H1 (cell line): ENCODE data around the gene ASTL. TPM values are rescaled to one million over a fixed set of nuclear protein-coding genes. Genes with fewer than 3 reads are reported as not detected.

Experiments
- CTCF ChIA-PET: fragments of 300-600 bp; sonication (Branson Sonifier 250); formaldehyde crosslinking; loops from one replicate; lab custom pipeline; 2021; ENCODE audit not compliant: partially characterized antibody; lab: Charles Lee
- POLR2A ChIA-PET: fragments of 300-600 bp; sonication (Branson Sonifier 250); formaldehyde crosslinking; loops from one replicate; lab custom pipeline; 2021; ENCODE audit warnings: inconsistent platforms; ENCODE audit not compliant: partially characterized antibody; lab: Charles Lee
- DNase-seq, 2 experiments: peaks; one replicate each; pipeline versions ENCODE4 v3.0.0 to v3.0.0-alpha.2; 2010 to 2022; ENCODE audit warnings: low spot score in 2 of 2, low read depth in 1 of 2, mixed read lengths in 1 of 2
- FAIRE-seq: peaks from 2 replicates; lab custom pipeline; 2011; peaks lifted over from hg19 to GRCh38; lab: Jason Lieb, UNC
- H2AFZ ChIP-seq: 2 replicates; pipeline ENCODE4 v1.8.1; 2012; ENCODE audit warnings: low read length, inconsistent platforms
- H2AK5ac ChIP-seq: 2 replicates; pipeline ENCODE4 v1.6.1; 2013; ENCODE audit warnings: low read depth, low read length
- H2BK120ac ChIP-seq: replicated peaks from 2 replicates; pipeline ENCODE3; 2013; ENCODE audit warnings: low read depth, low read length, inconsistent platforms
- H2BK12ac ChIP-seq: 2 replicates; pipeline ENCODE4 v1.6.1; 2013; ENCODE audit warnings: low read depth, low read length
- H2BK15ac ChIP-seq: 2 replicates; pipeline ENCODE4 v1.6.1; 2013; ENCODE audit warnings: low read length
- H2BK20ac ChIP-seq: 2 replicates; pipeline ENCODE4 v1.6.1; 2013; ENCODE audit warnings: low read length
- H2BK5ac ChIP-seq: 2 replicates; pipeline ENCODE4 v1.6.1; 2013; ENCODE audit warnings: low read depth, low read length
- H3K14ac ChIP-seq: 2 replicates; pipeline ENCODE4 v1.6.1; 2013; ENCODE audit warnings: inconsistent platforms; ENCODE audit not compliant: insufficient read length
- H3K18ac ChIP-seq: 2 replicates; pipeline ENCODE4 v1.6.1; 2013; ENCODE audit warnings: low read length; ENCODE audit errors: extremely low read depth
- H3K23ac ChIP-seq: 2 replicates; pipeline ENCODE4 v1.6.1; 2013; ENCODE audit warnings: inconsistent platforms; ENCODE audit not compliant: insufficient read length
- H3K23me2 ChIP-seq: 2 replicates; pipeline ENCODE4 v1.6.1; 2013; ENCODE audit warnings: low read depth, low read length
- H3K27ac ChIP-seq: 2 replicates; pipeline ENCODE4 v1.6.1; 2011; ENCODE audit warnings: low read depth, low read length, inconsistent platforms
- H3K27me3 ChIP-seq, 4 experiments: replicated peaks in 1 of 4; 1 replicate in 1 of 4; 2 replicates in 3 of 4; pipeline versions ENCODE4 v1.6.1 to v1.8.1; 2011 to 2013; ENCODE audit warnings: low read length in 3 of 4, mild to moderate bottlenecking in 3 of 4, inconsistent platforms in 2 of 4, mixed read lengths in 2 of 4, moderate library complexity in 1 of 4; ENCODE audit not compliant: control insufficient read depth in 3 of 4, insufficient read depth in 3 of 4; ENCODE audit errors: extremely low read depth in 1 of 4
- H3K36me3 ChIP-seq, 4 experiments: 2 replicates each; pipeline versions ENCODE4 v1.6.1 to v1.8.1; 2011 to 2013; ENCODE audit warnings: mild to moderate bottlenecking in 4 of 4, low read length in 3 of 4, moderate library complexity in 2 of 4, control low read depth in 1 of 4, inconsistent platforms in 1 of 4; ENCODE audit not compliant: insufficient read depth in 4 of 4, control insufficient read depth in 2 of 4
- H3K4ac ChIP-seq: replicated peaks from 2 replicates; pipeline ENCODE3; 2013; ENCODE audit warnings: low read length, low read depth, mixed read lengths, inconsistent platforms; ENCODE audit not compliant: insufficient read length
- H3K4me1 ChIP-seq, 4 experiments: replicated peaks in 1 of 4; 1 replicate in 1 of 4; 2 replicates in 3 of 4; pipeline versions ENCODE4 v1.6.1 to v1.8.1; 2011 to 2013; ENCODE audit warnings: low read length in 3 of 4, inconsistent platforms in 2 of 4, mixed read lengths in 1 of 4; ENCODE audit not compliant: insufficient read depth in 4 of 4, control insufficient read depth in 3 of 4
- H3K4me2 ChIP-seq, 2 experiments: 2 replicates each; pipeline versions ENCODE4 v1.6.1 to v1.8.1; 2011 to 2013; ENCODE audit warnings: low read depth in 2 of 2, low read length in 2 of 2, control low read depth in 1 of 2, inconsistent platforms in 1 of 2, mild to moderate bottlenecking in 1 of 2; ENCODE audit not compliant: insufficient read depth in 1 of 2
- H3K4me3 ChIP-seq, 4 experiments: fragments of 200-600, 300-600 bp in 1 of 4; sonication (generic), shearing (Covaris generic), sonication (Bioruptor Twin) in 1 of 4; 2 replicates each; pipeline versions ENCODE4 v1.5.1 to v1.8.1; 2011 to 2016; ENCODE audit warnings: low read length in 4 of 4, low read depth in 3 of 4, control low read depth in 2 of 4, inconsistent platforms in 2 of 4, mild to moderate bottlenecking in 2 of 4, mixed read lengths in 1 of 4, moderate library complexity in 1 of 4; ENCODE audit not compliant: insufficient read depth in 2 of 4; ENCODE audit errors: extremely low read depth in 1 of 4
- H3K56ac ChIP-seq: replicated peaks from 2 replicates; pipeline ENCODE3; 2013; ENCODE audit warnings: low read depth, mild to moderate bottlenecking, mixed read lengths, low read length, inconsistent platforms; ENCODE audit not compliant: insufficient read length
- H3K79me1 ChIP-seq: 2 replicates; pipeline ENCODE4 v1.6.1; 2013; ENCODE audit warnings: low read depth, low read length, control low read depth
- H3K79me2 ChIP-seq, 2 experiments: 2 replicates each; pipeline versions ENCODE4 v1.6.1 to v1.8.1; 2012 to 2013; ENCODE audit warnings: low read length in 2 of 2, mild to moderate bottlenecking in 2 of 2, inconsistent platforms in 1 of 2; ENCODE audit not compliant: insufficient read depth in 2 of 2, control insufficient read depth in 1 of 2
- H3K9ac ChIP-seq, 4 experiments: replicated peaks in 1 of 4; 1 replicate in 1 of 4; 2 replicates in 3 of 4; pipeline versions ENCODE4 v1.6.1 to v1.8.1; 2011 to 2013; ENCODE audit warnings: low read depth in 3 of 4, low read length in 3 of 4, control low read depth in 2 of 4, mild to moderate bottlenecking in 2 of 4, moderate library complexity in 2 of 4, inconsistent platforms in 1 of 4; ENCODE audit errors: extremely low read depth in 1 of 4
- H3K9me3 ChIP-seq, 2 experiments: 2 replicates each; pipeline versions ENCODE4 v1.6.1 to v1.8.1; 2012 to 2013; ENCODE audit warnings: mild to moderate bottlenecking in 2 of 2, moderate library complexity in 2 of 2, control low read depth in 1 of 2, inconsistent platforms in 1 of 2, low read depth in 1 of 2, low read length in 1 of 2, mixed read lengths in 1 of 2; ENCODE audit not compliant: insufficient read depth in 2 of 2
- H4K20me1 ChIP-seq, 2 experiments: replicated peaks in 1 of 2; 2 replicates each; pipeline versions ENCODE3 to v1.8.1; 2011 to 2013; ENCODE audit warnings: inconsistent platforms in 2 of 2, low read length in 2 of 2, mild to moderate bottlenecking in 1 of 2; ENCODE audit not compliant: insufficient read depth in 2 of 2, control insufficient read depth in 1 of 2
- H4K5ac ChIP-seq: 2 replicates; pipeline ENCODE4 v1.6.1; 2013; ENCODE audit warnings: low read length, low read depth, mixed read lengths, inconsistent platforms; ENCODE audit not compliant: insufficient read length
- H4K8ac ChIP-seq: 2 replicates; pipeline ENCODE4 v1.8.0; 2013; ENCODE audit warnings: mild to moderate bottlenecking, moderate library complexity, low read length, inconsistent platforms; ENCODE audit not compliant: insufficient read depth; ENCODE audit errors: extremely low read depth
- H4K91ac ChIP-seq: replicated peaks from 2 replicates; pipeline ENCODE3; 2013; ENCODE audit warnings: low read length, mixed read lengths, inconsistent platforms; ENCODE audit not compliant: insufficient read length
- GABPA ChIP-seq: IDR thresholded peaks from 2 replicates; pipeline ENCODE4 v1.6.1; 2011; ENCODE audit warnings: mild to moderate bottlenecking, low read length, moderate library complexity, borderline replicate concordance; ENCODE audit not compliant: insufficient read depth
- HDAC2 ChIP-seq, 2 experiments: fragments of 300-600 bp in 1 of 2; sonication (generic) in 1 of 2; IDR thresholded peaks; 2 replicates each; pipeline ENCODE4 v1.6.1; 2011 to 2012; ENCODE audit warnings: low read depth in 2 of 2, low read length in 2 of 2, mild to moderate bottlenecking in 2 of 2, moderate library complexity in 2 of 2, borderline replicate concordance in 1 of 2, inconsistent platforms in 1 of 2
- WGBS, 2 experiments: shearing (Covaris generic) in 1 of 2; methylation state at CpG; one replicate each; pipeline versions ENCODE4 v1.1.6 to v1.1.7; 2013 to 2015; ENCODE audit warnings: low lambda C conversion rate in 2 of 2, mixed read lengths in 2 of 2, inconsistent platforms in 1 of 2, low coverage in 1 of 2, missing lambda C conversion rate in 1 of 2; ENCODE audit not compliant: insufficient replicate concordance in 2 of 2, insufficient coverage in 1 of 2, insufficient read length in 1 of 2; ENCODE audit errors: extremely low coverage in 1 of 2, missing lambda C conversion rate in 1 of 2; 5-methylcytosine and 5-hydroxymethylcytosine counted together
- polyA plus RNA-seq, 7 experiments: library from polyadenylated mRNA; depleted of rRNA in 3 of 7; stranded (reverse) in 5 of 7; unstranded in 2 of 7; fragments of >200 nt in 5 of 7; fragments of 200-250 nt in 2 of 7; gene quantifications; 1 replicate in 5 of 7; 2 replicates in 1 of 7; 4 replicates in 1 of 7; pipeline versions ENCODE4 v1.2.1 to v1.2.3, GENCODE V29; 2011 to 2013; ENCODE audit warnings: missing spikeins in 2 of 7, mixed read lengths in 2 of 7
- total RNA-seq: library from RNA; stranded (reverse); fragmentation: NEBNext Ultra II Directional; extraction: Animal tissue kit (Norgen Biotek cat#: 25700); gene quantifications from 2 replicates; pipeline ENCODE4 v1.2.1, GENCODE V29; 2021

Gene ASTL
- total and polyA plus RNA-seq, 2 of the 8 experiments (the other 6 are each of a cell fraction or from before 2014, with no cell fraction given) = 0.60 to 1.4 TPM

DNA sequence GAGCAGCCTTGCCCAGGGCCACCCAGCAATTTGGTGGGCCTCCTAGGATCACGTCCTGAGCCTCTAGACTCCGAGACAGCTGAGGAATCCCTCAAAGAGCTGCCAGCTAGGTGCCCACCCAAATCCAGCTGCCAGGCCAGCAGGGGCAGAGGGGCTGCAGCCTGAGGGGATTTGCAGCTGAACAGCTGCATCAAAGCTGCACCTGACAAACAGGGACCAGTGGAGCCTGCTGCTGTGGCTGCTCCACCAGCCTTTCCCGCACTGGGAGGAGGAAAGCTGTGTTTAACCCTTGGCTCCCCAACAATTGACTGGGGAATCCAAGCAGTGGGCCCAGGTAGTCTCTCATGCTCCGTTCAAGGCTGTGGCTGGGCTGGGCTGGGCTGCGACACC, 30.2 kb downstream of the ASTL start:
- peak overlapping the region; percentile 66 for H3K18ac ChIP-seq
- peak overlapping the region; percentile 67; the same call in 1 of the 2 replicates for H2BK5ac ChIP-seq
- H3K27me3 ChIP-seq = no peaks in the 10 kb centered on the region
- no peaks in the 10 kb centered on the region for H3K36me3 ChIP-seq
- no peak overlapping the region for H4K5ac ChIP-seq
- ChIA-PET CTCF (interaction anchor here (0.5 to 2.5 kb wide), 10 partner anchors 10 to 115 kb away, joined by 3 to 25 read pairs (median 4); partner anchors contain the start of genes ADRA2B, ASTL and DUSP2), POLR2A (interaction anchor here (0.8 to 1.5 kb wide), 3 partner anchors 9 to 31 kb away, joined by 3 to 9 read pairs (median 5); partner anchors contain the start of gene ASTL)
- no peaks in the 10 kb centered on the region for H3K79me2 ChIP-seq
- no peaks in the 10 kb centered on the region for H3K79me1 ChIP-seq
- no peak overlapping the region for H2BK15ac ChIP-seq
- H3K4me1 ChIP-seq = peaks cover 0 to 27% (median 17%) of the 10 kb centered on the region in 4 experiments; a peak in 6 of 7 replicates
- H3K23ac ChIP-seq = no peak overlapping the region
- H4K20me1 ChIP-seq = no peaks in the 10 kb centered on the region
- peaks cover 4 to 11% of the 10 kb centered on the region in 2 experiments for H3K9me3 ChIP-seq
- peak overlapping the region; percentile 77; the same call in 1 of the 2 replicates for H2BK20ac ChIP-seq
- no peak overlapping the region for H3K27ac ChIP-seq
- 0 out of 2 replicates have a peak overlapping the region, but pooled peaks have one; percentile 12 for H4K8ac ChIP-seq
- peak overlapping the region; percentile 81; the same call in 1 of the 2 replicates for H2BK12ac ChIP-seq
- H2BK120ac ChIP-seq = no peak overlapping the region
- peaks cover 2% of the 10 kb centered on the region; the same call in 1 of the 2 replicates for H3K23me2 ChIP-seq
- H3K56ac ChIP-seq = no peak overlapping the region
- no peak for TF ChIP-seq GABPA
- TF ChIP-seq HDAC2 (IDR thresholded peaks at IDR 0.05; ENCODE audit: borderline replicate concordance in 1 of 2, low read depth in 2 of 2, low read length in 2 of 2) = 0 out of 4 replicates have a peak, but pooled peaks of 1 of the 2 experiments have one; percentile 27
- H3K9ac ChIP-seq = no peak overlapping the region
- no peak overlapping the region for H2AK5ac ChIP-seq
- no peak overlapping the region for H3K4ac ChIP-seq
- peak overlapping the region in 1 of 4 experiments; percentile 35; a peak in 1 of 8 replicates for H3K4me3 ChIP-seq
- FAIRE-seq (no peak), DNase-seq (no peak)
- peak overlapping the region; percentile 67 for H4K91ac ChIP-seq
- WGBS, 2 experiments = 47% methylated on average over 5 of the region's 5 CpGs; no CpG with 5 or more reads in 1 of the 2 experiments
- peak overlapping the region; percentile 38 to 40; a peak in 3 of 4 replicates for H3K4me2 ChIP-seq
- H3K14ac ChIP-seq = no peak overlapping the region
- no peak overlapping the region for H2AFZ ChIP-seq
